SU-DHL-6 (cell line): Measurements from ENCODE around the gene ADGRF5.

Experiments used
- H2AFZ ChIP-seq: fragments of 200-600 bp; sonication (generic); 2 replicates; pipeline ENCODE4 v1.6.1; 2014; ENCODE audit warnings: low read depth, mild to moderate bottlenecking, moderate library complexity, mixed read lengths, antibody characterized with exemption, low read length; ENCODE audit not compliant: severe bottlenecking
- H3F3A ChIP-seq: fragments of 200-600 bp; shearing (Covaris generic); 2 replicates; pipeline ENCODE4 v1.6.0; 2016; ENCODE audit warnings: antibody characterized with exemption, mild to moderate bottlenecking; ENCODE audit not compliant: insufficient read depth
- H3K27ac ChIP-seq: fragments of 200-600 bp; sonication (generic); 2 replicates; pipeline ENCODE4 v1.5.1; 2016; ENCODE audit warnings: low read depth, mild to moderate bottlenecking, low read length, moderate library complexity, mixed read lengths
- H3K27me3 ChIP-seq: fragments of 200-600 bp; sonication (generic), shearing (Covaris generic); 2 replicates; pipeline ENCODE4 v1.6.0; 2014; ENCODE audit warnings: mild to moderate bottlenecking, low read length
- H3K36me3 ChIP-seq: fragments of 200-600 bp; sonication (generic); 2 replicates; pipeline ENCODE4 v1.6.1; 2014; ENCODE audit warnings: mild to moderate bottlenecking, low read length, mixed read lengths
- H3K4me2 ChIP-seq: fragments of 300-600, 200-600 bp; shearing (Covaris generic), sonication (generic); 2 replicates; pipeline ENCODE4 v1.6.0; 2014; ENCODE audit warnings: low read length, low read depth, mild to moderate bottlenecking; ENCODE audit not compliant: poor library complexity, severe bottlenecking
- H3K4me3 ChIP-seq: fragments of 200-600 bp; sonication (generic); 2 replicates; pipeline ENCODE4 v1.5.1; 2014; ENCODE audit warnings: antibody characterized with exemption, low read length, mild to moderate bottlenecking, mixed read lengths; ENCODE audit not compliant: insufficient read depth, poor library complexity, severe bottlenecking
- H3K79me2 ChIP-seq: fragments of 200-600 bp; sonication (generic); 2 replicates; pipeline ENCODE4 v1.6.1; 2014; ENCODE audit warnings: mild to moderate bottlenecking, low read length, moderate library complexity; ENCODE audit not compliant: insufficient read depth
- H3K9ac ChIP-seq: fragments of 200-600 bp; sonication (generic); 2 replicates; pipeline ENCODE4 v1.7.0; 2014; ENCODE audit warnings: mild to moderate bottlenecking, low read length
- H3K9me2 ChIP-seq: fragments of 200-600 bp; sonication (generic); replicated peaks from 2 replicates; pipeline ENCODE4 v1.6.1; 2014; ENCODE audit warnings: low read length; ENCODE audit not compliant: insufficient read depth
- H3K9me3 ChIP-seq: fragments of 200-600 bp; sonication (generic); 2 replicates; pipeline ENCODE4 v1.6.1; 2014; ENCODE audit warnings: low read length, mixed read lengths; ENCODE audit not compliant: insufficient read depth
- H4K20me1 ChIP-seq: fragments of 200-600 bp; sonication (generic); 2 replicates; pipeline ENCODE4 v1.6.1; 2014; ENCODE audit warnings: low read depth, mild to moderate bottlenecking, antibody characterized with exemption, low read length, moderate library complexity, mixed read lengths
- CTCF ChIP-seq: fragments of 200-600 bp; sonication (generic); IDR thresholded peaks from one replicate; pipeline ENCODE4 v1.5.1; 2017; ENCODE audit warnings: antibody characterized with exemption, mild to moderate bottlenecking, low read length, moderate library complexity; ENCODE audit not compliant: insufficient read depth, poor library complexity, severe bottlenecking
- EZH2phosphoT487 ChIP-seq: fragments of 200-600 bp; sonication (generic), shearing (Covaris generic); conservative IDR thresholded peaks from 2 replicates; pipeline ENCODE4 v1.6.1; 2018; ENCODE audit warnings: mild to moderate bottlenecking, antibody characterized with exemption, low read length, moderate library complexity, mixed read lengths

Gene ADGRF5

GRCh38 chr6:46915866-46916265 is 5.9 kb downstream of the ADGRF5 start:
- Histone ChIP-seq H2AFZ (no peak overlapping the region), H3K9me2 (no peaks in the 10 kb centered on the region), H3K27ac (no peak overlapping the region), H3K27me3 (no peaks in the 10 kb centered on the region), H3K4me3 (no peak overlapping the region), H3K9me3 (no peaks in the 10 kb centered on the region), H3K9ac (no peak overlapping the region), H3K36me3 (no peaks in the 10 kb centered on the region), H3F3A (no peaks in the 10 kb centered on the region), H3K79me2 (no peaks in the 10 kb centered on the region), H4K20me1 (no peaks in the 10 kb centered on the region), H3K4me2 (no peak overlapping the region)
- TF ChIP-seq CTCF (no peak), EZH2phosphoT487 (no peak)

GRCh38 chr6:46915380-46915779 is 6.4 kb downstream of the ADGRF5 start:
- H3K79me2 ChIP-seq = no peaks in the 10 kb centered on the region
- no peaks in the 10 kb centered on the region for H3K36me3 ChIP-seq
- no peaks in the 10 kb centered on the region for H3F3A ChIP-seq
- H3K9me3 ChIP-seq = no peaks in the 10 kb centered on the region
- no peak overlapping the region for H3K9ac ChIP-seq
- no peaks in the 10 kb centered on the region for H3K27me3 ChIP-seq
- H2AFZ ChIP-seq = no peak overlapping the region
- no peaks in the 10 kb centered on the region for H3K9me2 ChIP-seq
- H3K4me3 ChIP-seq = no peak overlapping the region
- no peak overlapping the region for H3K4me2 ChIP-seq
- TF ChIP-seq EZH2phosphoT487 = no peak
- TF ChIP-seq CTCF = no peak
- H4K20me1 ChIP-seq = no peaks in the 10 kb centered on the region
- H3K27ac ChIP-seq = no peak overlapping the region

- TF ChIP-seq CTCF (no peak), EZH2phosphoT487 (no peak)
- Histone ChIP-seq H2AFZ (no peak overlapping the region), H3K36me3 (no peaks in the 10 kb centered on the region), H3K4me2 (no peak overlapping the region), H4K20me1 (no peaks in the 10 kb centered on the region), H3K9me2 (no peaks in the 10 kb centered on the region), H3F3A (no peaks in the 10 kb centered on the region), H3K9ac (no peak overlapping the region), H3K27ac (no peak overlapping the region), H3K9me3 (no peaks in the 10 kb centered on the region), H3K79me2 (no peaks in the 10 kb centered on the region), H3K4me3 (no peak overlapping the region), H3K27me3 (no peaks in the 10 kb centered on the region)
Measured at GRCh38 chr6:46914279-46914810, 7.4 kb downstream of the ADGRF5 start.

GRCh38 chr6:46909371-46909770 is 12.4 kb downstream of the ADGRF5 start:
- H3K27me3 ChIP-seq = no peaks in the 10 kb centered on the region
- H3K4me2 ChIP-seq = no peak overlapping the region
- H3K4me3 ChIP-seq = no peak overlapping the region
- H3K79me2 ChIP-seq = no peaks in the 10 kb centered on the region
- no peak overlapping the region for H3K9ac ChIP-seq
- no peak overlapping the region for H3K27ac ChIP-seq
- H3K9me3 ChIP-seq = no peaks in the 10 kb centered on the region
- no peaks in the 10 kb centered on the region for H3K36me3 ChIP-seq
- no peaks in the 10 kb centered on the region for H3F3A ChIP-seq
- H3K9me2 ChIP-seq = no peaks in the 10 kb centered on the region
- no peak for TF ChIP-seq EZH2phosphoT487
- H2AFZ ChIP-seq = no peak overlapping the region
- H4K20me1 ChIP-seq = no peaks in the 10 kb centered on the region
